GM21390 (cell line): ENCODE results near the gene TSGA10IP.

ENCODE experiments used
- ATAC-seq: cut with Tn5 transposase; IDR thresholded peaks from one replicate; pipeline ENCODE4 v1.9.1; 2021; ENCODE audit not compliant: unreplicated experiment

The TSGA10IP gene

GRCh38 chr11:65917434-65918210 is 27.7 kb upstream of the TSGA10IP start:
- no peak for ATAC-seq

- peak; percentile 45 for ATAC-seq
Observed at GRCh38 chr11:65918211-65919140, 26.8 kb upstream of the TSGA10IP start, which contains the start of gene C11orf68. C11orf68 (minus strand) TSS chr11:65919062; CDS start chr11:65919031, 31 bp downstream.

GRCh38 chr11:65919141-65919572 is 26.1 kb upstream of the TSGA10IP start, which contains the start of gene DRAP1:
DRAP1 (plus strand) TSS chr11:65919426; CDS start chr11:65919502, 76 bp downstream.
- ATAC-seq: peak; percentile 75

- ATAC-seq: peak; percentile 38
Observed at GRCh38 chr11:65919573-65920371, 25.5 kb upstream of the TSGA10IP start.

GRCh38 chr11:65920372-65920802 is 24.9 kb upstream of the TSGA10IP start:
- ATAC-seq: no peak

GRCh38 chr11:65921033-65921555 is 24.2 kb upstream of the TSGA10IP start:
- no peak for ATAC-seq

- no peak for ATAC-seq
Observed at GRCh38 chr11:65921876-65922275, 23.4 kb upstream of the TSGA10IP start.

- ATAC-seq: no peak
Observed at GRCh38 chr11:65922565-65922964, 22.7 kb upstream of the TSGA10IP start.

GRCh38 chr11:65925397-65925796 is 19.9 kb upstream of the TSGA10IP start:
- ATAC-seq: no peak

- peak; percentile 69 for ATAC-seq
Observed at GRCh38 chr11:65927904-65928397, 17.3 kb upstream of the TSGA10IP start.

GRCh38 chr11:65928667-65929066 is 16.6 kb upstream of the TSGA10IP start:
- no peak for ATAC-seq

- ATAC-seq: no peak
Observed at GRCh38 chr11:65931773-65932557, 13.3 kb upstream of the TSGA10IP start.

- ATAC-seq: no peak
Observed at GRCh38 chr11:65932558-65932919, 12.7 kb upstream of the TSGA10IP start.

- no peak for ATAC-seq
Observed at GRCh38 chr11:65934014-65934413, 11.3 kb upstream of the TSGA10IP start.

- ATAC-seq: no peak
Observed at GRCh38 chr11:65937766-65938165, 7.5 kb upstream of the TSGA10IP start.

GRCh38 chr11:65941720-65942310 is 3.5 kb upstream of the TSGA10IP start:
- no peak for ATAC-seq

GRCh38 chr11:65942531-65942930 is 2.7 kb upstream of the TSGA10IP start:
- ATAC-seq: no peak

GRCh38 chr11:65944191-65944590 is 1.1 kb upstream of the TSGA10IP start:
- no peak for ATAC-seq

- no peak for ATAC-seq
Observed at GRCh38 chr11:65944767-65945166, 513 bp upstream of the TSGA10IP start.
